ENCODE measurements around the gene KRIT1. TPM values are rescaled to one million over a fixed set of nuclear protein-coding genes. Genes with fewer than 3 reads are reported as not detected.

Gene KRIT1
- total RNA-seq, 1 donor from 2014 or later, result 52.3 TPM

DNA sequence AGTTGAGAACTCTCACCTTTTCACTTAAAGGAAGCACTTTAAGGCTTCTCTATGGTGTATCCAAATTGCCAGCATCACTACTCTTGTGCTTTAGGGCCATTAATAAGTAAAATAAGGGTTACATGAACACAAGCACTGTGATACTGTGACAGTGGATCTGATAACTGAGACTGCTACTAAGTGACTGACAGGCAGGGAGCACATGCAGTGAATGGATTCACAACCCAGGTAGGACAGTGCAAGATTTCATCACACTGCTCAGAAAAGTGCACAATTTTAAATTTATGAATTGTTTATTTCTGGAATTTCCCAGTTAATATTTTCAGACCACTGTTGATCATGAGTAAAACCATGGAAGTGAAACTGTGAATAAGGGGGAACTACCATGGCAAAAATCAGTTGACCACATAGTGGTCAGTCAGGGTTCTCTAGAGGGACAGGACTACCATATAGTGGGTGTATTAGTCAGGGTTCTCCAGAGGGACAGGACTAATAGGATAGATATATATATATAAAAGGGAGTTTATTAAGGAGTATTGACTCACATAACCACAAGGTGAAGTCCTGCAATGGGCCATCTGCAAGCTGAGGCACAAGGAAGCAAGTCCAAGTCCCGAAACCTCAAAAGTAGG, 90.5 kb downstream of the KRIT1 start:
- no peak for DNase-seq (ENCODE audit: low spot score)

DNA sequence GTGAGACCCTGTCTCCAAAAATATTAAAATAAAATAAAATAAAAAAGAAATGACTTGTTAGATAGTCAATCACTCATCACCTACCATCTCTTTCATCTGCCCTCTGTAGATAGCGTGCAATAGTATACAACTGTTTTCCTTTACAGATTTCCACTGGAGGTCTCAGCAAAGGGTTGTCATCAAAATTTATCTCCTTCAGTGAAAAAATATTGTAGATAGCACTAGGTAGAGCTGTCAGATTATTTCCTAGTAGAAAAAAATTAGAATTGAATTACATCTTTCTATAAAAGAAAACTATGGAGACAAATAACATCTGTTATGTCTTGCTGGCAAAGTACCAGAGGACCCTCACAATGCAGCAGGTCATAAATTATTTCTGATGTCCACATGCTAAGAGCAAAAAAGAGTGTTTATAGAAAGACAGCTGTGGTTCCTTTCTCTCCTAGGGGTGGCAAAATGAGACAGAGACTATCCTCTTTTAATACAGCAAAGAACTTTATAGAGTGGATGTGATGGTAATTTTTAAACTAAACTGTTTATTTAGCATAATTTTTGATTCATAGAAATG, 95.2 kb downstream of the KRIT1 start:
- DNase-seq (ENCODE audit: low spot score), result no peak

DNA sequence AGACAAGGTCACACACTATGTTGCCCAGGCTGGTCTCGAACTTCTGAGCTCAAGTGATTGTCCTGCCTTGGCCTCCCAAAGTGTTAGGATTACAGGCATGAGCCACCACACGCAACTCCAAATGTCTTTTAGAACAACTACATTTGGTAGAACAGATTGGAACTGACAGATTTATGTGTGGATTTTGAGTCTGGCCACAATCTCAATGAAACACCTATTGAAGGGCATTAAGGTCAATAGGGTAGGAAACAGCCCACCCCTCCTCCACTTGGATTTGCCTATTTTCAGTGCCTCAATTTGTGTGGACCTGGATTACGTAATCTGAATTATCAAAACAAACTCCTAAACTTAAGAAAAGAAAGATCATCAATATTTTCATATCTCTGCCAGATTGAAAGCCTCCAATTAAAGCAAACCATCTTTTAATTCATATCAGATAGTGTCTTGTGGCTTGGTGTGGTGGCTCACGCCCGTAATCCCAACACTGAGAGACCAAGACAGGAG, 95.9 kb downstream of the KRIT1 start:
- DNase-seq (ENCODE audit: low spot score), result no peak

Other genes with a start within 250 kb of the KRIT1 start
- 284 TPM for gene CYP51A1, start 111.4 kb downstream of the KRIT1 start, total RNA-seq
- gene LRRD1, start 66.8 kb downstream of the KRIT1 start, total RNA-seq, result not detected
- 55.9 TPM for gene ANKIB1, start 60 bp upstream of the KRIT1 start, total RNA-seq
- gene GATAD1, start 201.6 kb upstream of the KRIT1 start, total RNA-seq, result 36.5 TPM
- not detected for gene ERVW-1, start 232.0 kb upstream of the KRIT1 start, total RNA-seq

Measured in mucosa of gallbladder (tissue), 1 donor.